Measurements from ENCODE around the gene PARPBP.

PARPBP gene

DNA sequence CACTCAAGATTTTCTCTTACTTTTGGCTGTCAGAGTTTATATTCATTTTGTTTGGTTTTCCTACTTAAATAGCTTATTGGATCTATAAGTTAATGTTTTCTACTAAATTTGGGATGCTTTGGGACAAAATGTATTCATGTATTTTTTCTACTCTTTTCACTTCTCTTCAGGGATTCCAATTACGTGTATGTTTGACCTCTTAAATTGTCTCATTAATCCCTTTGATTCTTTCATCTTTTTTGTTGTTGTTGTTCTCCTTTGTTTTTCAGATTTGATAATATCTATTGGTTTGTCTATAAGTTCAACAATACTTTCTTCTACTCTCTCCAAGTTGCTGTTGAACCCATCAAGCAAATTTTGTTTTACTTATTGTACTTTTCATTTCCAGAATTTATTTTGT, 43.4 kb downstream of the PARPBP start:
- no peak for TF ChIP-seq FOXK2 (IDR thresholded peaks at IDR 0.05)
- no peak for TF ChIP-seq BHLHE40 (IDR thresholded peaks at IDR 0.05; ENCODE audit: borderline replicate concordance)
- TF ChIP-seq, protein P1, sequence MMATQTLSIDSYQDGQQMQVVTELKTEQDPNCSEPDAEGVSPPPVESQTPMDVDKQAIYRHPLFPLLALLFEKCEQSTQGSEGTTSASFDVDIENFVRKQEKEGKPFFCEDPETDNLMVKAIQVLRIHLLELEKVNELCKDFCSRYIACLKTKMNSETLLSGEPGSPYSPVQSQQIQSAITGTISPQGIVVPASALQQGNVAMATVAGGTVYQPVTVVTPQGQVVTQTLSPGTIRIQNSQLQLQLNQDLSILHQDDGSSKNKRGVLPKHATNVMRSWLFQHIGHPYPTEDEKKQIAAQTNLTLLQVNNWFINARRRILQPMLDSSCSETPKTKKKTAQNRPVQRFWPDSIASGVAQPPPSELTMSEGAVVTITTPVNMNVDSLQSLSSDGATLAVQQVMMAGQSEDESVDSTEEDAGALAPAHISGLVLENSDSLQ (IDR thresholded peaks at IDR 0.05) = no peak
- no peak for TF ChIP-seq ARNT (IDR thresholded peaks at IDR 0.05)
- no peak for TF ChIP-seq NFRKB (IDR thresholded peaks at IDR 0.05)
- no peak for TF ChIP-seq SUZ12 (IDR thresholded peaks at IDR 0.05)
- ChIA-PET POLR2A (no interaction called here), CTCF (no interaction called here)
- DNase-seq (ENCODE audit: extremely low spot score) = no peak

DNA sequence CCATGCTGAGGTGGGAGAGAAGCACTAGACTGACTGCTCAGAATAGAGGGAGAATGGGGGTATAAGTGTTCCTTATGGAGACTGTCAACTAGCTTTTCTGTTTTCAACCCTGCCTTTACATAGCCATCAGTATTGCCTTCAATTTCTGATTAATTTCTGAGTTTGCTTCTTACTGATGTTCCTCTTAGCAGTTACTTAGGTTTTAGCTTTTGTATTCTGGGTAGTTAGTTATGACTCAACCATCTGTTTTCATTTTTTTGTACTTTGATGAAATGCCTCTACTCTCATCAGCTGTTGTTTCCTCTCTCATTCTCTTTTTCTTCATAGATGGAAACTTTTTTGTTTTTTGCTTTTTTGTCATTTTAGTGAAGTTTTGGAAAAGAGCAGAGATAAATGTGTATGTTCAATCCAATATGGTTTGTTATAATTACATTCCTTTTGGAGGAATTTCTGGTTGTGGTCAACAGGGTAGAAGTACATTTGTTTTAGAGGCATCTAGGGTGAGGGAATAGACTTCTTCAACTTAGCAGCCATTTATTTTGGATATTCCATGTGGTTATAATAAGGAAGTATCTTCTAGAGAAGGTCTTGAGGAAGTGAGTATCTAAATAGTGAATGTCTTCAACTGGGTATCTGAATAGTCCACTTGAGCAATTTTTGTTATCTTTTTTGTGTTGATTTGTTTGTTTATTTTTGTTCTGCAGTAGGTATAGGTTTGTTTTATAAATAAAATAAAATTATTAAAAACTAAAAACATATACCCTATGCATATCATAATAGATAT, 48.0 kb downstream of the PARPBP start:
- POLR2A ChIA-PET = no interaction called here
- no peak for DNase-seq (ENCODE audit: extremely low spot score)
- no peak for TF ChIP-seq FOXA1 (IDR thresholded peaks at IDR 0.05)
- CTCF ChIA-PET = interaction anchor here (0.7 kb wide), 1 partner anchor 51 kb away, joined by 3 read pairs; no protein-coding TSS in a partner anchor

DNA sequence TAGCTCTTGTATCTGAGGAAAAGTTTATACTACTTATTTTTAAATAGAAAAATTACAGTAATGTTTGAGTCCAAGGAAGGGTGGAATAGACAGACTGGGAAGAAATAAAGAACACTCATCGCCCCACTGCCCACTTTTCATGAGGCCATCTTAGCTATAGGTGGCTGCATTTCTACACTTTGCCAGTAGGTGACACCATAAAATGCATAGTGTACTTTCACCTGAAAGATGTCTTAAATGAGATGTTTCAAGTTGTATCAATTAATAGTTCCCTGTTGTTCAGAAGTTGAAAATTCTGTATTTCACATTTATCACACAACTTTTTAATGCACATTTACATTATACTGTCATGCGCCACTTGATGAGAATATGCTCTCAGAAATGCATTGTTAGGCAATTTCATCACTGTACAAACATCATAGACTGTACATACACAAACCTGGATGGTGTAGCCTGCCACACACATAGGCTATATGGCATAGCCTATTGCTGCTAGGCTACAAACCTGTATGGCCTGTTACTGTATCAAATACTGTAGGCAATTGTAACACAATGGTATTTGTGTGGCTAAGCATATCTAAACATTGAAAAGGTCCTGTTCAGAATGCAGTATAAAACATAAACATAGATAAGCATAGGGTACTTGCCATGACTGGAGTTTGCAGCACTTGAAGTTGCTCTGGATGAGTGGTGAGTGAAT, 50.1 kb downstream of the PARPBP start:
- POLR2A ChIA-PET = no interaction called here
- CTCF ChIA-PET = interaction anchor here (1.0 to 1.3 kb wide), 3 partner anchors 8 to 570 kb away, joined by 3 to 4 read pairs (median 4); no protein-coding TSS in a partner anchor
- TF ChIP-seq ELF4 (IDR thresholded peaks at IDR 0.05) (no peak), SUZ12 (IDR thresholded peaks at IDR 0.05) (no peak), L3MBTL2 (conservative IDR thresholded peaks at IDR 0.05) (no peak), SP1 (IDR thresholded peaks at IDR 0.05) (no peak), ZNF384 (IDR thresholded peaks at IDR 0.05) (no peak), TARDBP (IDR thresholded peaks at IDR 0.05) (no peak), FOXK2 (IDR thresholded peaks at IDR 0.05) (no peak), BHLHE40 (IDR thresholded peaks at IDR 0.05; ENCODE audit: borderline replicate concordance) (no peak), CTBP1 (IDR thresholded peaks at IDR 0.05; ENCODE audit: borderline replicate concordance) (no peak), FOXA1 (IDR thresholded peaks at IDR 0.05) (no peak), NFRKB (IDR thresholded peaks at IDR 0.05) (no peak), HDGF (IDR thresholded peaks at IDR 0.05; ENCODE audit: borderline replicate concordance) (no peak), FOXM1 (IDR thresholded peaks at IDR 0.05; ENCODE audit: borderline replicate concordance) (no peak), LEF1 (IDR thresholded peaks at IDR 0.05; ENCODE audit: borderline replicate concordance) (no peak), ARNT (IDR thresholded peaks at IDR 0.05) (no peak)
- TF ChIP-seq, protein P1 (IDR thresholded peaks at IDR 0.05) = no peak
- DNase-seq (ENCODE audit: extremely low spot score) = peak; percentile 12

DNA sequence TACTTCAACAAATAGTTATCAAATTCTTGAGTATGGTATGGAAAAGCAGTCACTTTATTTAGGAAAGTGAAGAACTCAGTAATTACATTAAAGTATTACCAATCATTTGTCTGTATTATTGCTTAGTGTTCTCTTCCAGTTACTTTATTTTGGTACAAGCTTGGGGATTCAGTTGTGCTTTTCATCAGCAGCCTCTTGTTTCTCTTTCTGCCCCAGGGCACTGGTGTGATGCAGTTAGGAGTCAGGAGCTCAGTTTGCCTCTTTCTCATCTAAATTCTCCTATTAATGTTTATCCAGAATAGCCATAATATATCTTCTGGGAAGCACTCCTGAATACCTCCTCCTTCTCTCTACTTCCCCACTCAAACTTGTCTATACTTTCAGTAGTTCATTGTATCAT, 52.0 kb downstream of the PARPBP start:
- DNase-seq (ENCODE audit: extremely low spot score) = no peak
- TF ChIP-seq BHLHE40 (IDR thresholded peaks at IDR 0.05; ENCODE audit: borderline replicate concordance) (no peak), TARDBP (IDR thresholded peaks at IDR 0.05) (no peak), FOXM1 (IDR thresholded peaks at IDR 0.05; ENCODE audit: borderline replicate concordance) (no peak), HDGF (IDR thresholded peaks at IDR 0.05; ENCODE audit: borderline replicate concordance) (no peak), FOXA1 (IDR thresholded peaks at IDR 0.05) (no peak), ZNF384 (IDR thresholded peaks at IDR 0.05) (no peak), FOXK2 (IDR thresholded peaks at IDR 0.05) (no peak), CTBP1 (IDR thresholded peaks at IDR 0.05; ENCODE audit: borderline replicate concordance) (no peak), ARNT (IDR thresholded peaks at IDR 0.05) (no peak), LEF1 (IDR thresholded peaks at IDR 0.05; ENCODE audit: borderline replicate concordance) (no peak), ELF4 (IDR thresholded peaks at IDR 0.05) (no peak), L3MBTL2 (conservative IDR thresholded peaks at IDR 0.05) (no peak), SP1 (IDR thresholded peaks at IDR 0.05) (no peak), NFRKB (IDR thresholded peaks at IDR 0.05) (no peak)
- TF ChIP-seq, protein P1 (IDR thresholded peaks at IDR 0.05) = no peak
- POLR2A ChIA-PET = no interaction called here
- CTCF ChIA-PET = no interaction called here

DNA sequence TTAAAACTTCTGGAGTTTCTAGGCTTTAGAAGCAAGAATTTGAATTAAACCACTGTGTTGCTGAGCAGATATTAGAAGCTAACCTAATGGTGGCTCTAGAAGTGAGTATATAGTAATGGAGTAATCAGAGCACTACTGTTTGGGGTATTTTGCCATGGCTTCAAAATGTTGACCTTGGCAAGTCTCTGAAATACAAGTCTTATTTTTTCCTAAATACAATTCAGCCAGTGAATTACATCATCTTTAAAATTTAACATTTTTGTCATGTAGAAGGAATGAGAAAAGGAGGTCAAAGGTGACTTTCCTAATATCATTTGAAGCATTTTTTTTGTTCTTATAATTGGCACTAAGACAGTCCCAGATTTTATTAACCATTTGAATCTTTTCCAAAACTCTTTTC, 52.5 kb downstream of the PARPBP start:
- POLR2A ChIA-PET = no interaction called here
- TF ChIP-seq L3MBTL2 (conservative IDR thresholded peaks at IDR 0.05) (no peak), FOXK2 (IDR thresholded peaks at IDR 0.05) (no peak), CTBP1 (IDR thresholded peaks at IDR 0.05; ENCODE audit: borderline replicate concordance) (no peak), ZNF384 (IDR thresholded peaks at IDR 0.05) (no peak), FOXM1 (IDR thresholded peaks at IDR 0.05; ENCODE audit: borderline replicate concordance) (no peak), LEF1 (IDR thresholded peaks at IDR 0.05; ENCODE audit: borderline replicate concordance) (no peak), SP1 (IDR thresholded peaks at IDR 0.05) (no peak), FOXA1 (IDR thresholded peaks at IDR 0.05) (no peak), BHLHE40 (IDR thresholded peaks at IDR 0.05; ENCODE audit: borderline replicate concordance) (no peak), ARNT (IDR thresholded peaks at IDR 0.05) (no peak), HDGF (IDR thresholded peaks at IDR 0.05; ENCODE audit: borderline replicate concordance) (no peak)
- TF ChIP-seq, protein P1 (IDR thresholded peaks at IDR 0.05) = no peak
- CTCF ChIA-PET = no interaction called here
- DNase-seq (ENCODE audit: extremely low spot score) = no peak

Data from HEK293T (cell line).